Stomach (tissue), 4 donors: ENCODE data around the gene PRRT1B.

Experiments
- EP300 ChIP-seq: sonication (generic); formaldehyde crosslinking; IDR thresholded peaks from one replicate; pipeline ENCODE4 v1.6.1; 2017; ENCODE audit warnings: antibody characterized with exemption
- POLR2A ChIP-seq, 4 donors: fragments of 450-650 bp; IDR thresholded peaks; one replicate each; pipeline ENCODE4 v1.6.1; 2016; ENCODE audit warnings: antibody characterized with exemption in 4 of 4, control low read depth in 2 of 4, mild to moderate bottlenecking in 1 of 4, moderate library complexity in 1 of 4
- POLR2AphosphoS5 ChIP-seq, 3 donors: sonication (generic); formaldehyde crosslinking; IDR thresholded peaks; one replicate each; pipeline ENCODE4 v1.6.1; 2016; ENCODE audit warnings: antibody characterized with exemption in 3 of 3
- TF ChIP-seq, protein P1 (sequence below), 7 experiments: fragments of 450-650 bp in 4 of 7; fragments of 200-600 bp in 3 of 7; sonication (generic) in 3 of 7; IDR thresholded peaks; one replicate each; pipeline ENCODE4 v1.5.1; 2016 to 2019; ENCODE audit warnings: antibody characterized with exemption in 7 of 7, control low read depth in 2 of 7, mild to moderate bottlenecking in 1 of 7

DNA sequence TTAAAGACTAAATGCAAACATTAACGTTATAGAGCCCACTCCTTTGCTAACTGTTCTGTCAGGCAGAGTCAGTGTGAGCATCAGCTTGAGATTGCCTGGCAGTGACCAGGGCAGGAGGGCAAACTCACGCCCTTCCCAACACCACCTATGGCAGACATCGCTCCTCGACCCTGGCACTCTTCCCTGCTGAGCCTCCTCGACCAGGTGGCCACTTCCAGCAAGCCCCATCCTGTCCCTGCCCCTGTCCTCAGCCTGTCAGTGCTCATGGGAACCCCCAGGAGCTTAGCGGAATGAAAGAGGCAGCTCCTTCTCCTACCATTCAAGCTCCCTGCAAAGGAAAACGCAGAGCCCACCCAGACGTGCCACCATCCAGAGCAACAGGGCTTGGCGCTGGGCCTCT is 42.0 kb downstream of the PRRT1B start:
- TF ChIP-seq POLR2A (IDR thresholded peaks at IDR 0.05) = no peak
- TF ChIP-seq, protein P1, sequence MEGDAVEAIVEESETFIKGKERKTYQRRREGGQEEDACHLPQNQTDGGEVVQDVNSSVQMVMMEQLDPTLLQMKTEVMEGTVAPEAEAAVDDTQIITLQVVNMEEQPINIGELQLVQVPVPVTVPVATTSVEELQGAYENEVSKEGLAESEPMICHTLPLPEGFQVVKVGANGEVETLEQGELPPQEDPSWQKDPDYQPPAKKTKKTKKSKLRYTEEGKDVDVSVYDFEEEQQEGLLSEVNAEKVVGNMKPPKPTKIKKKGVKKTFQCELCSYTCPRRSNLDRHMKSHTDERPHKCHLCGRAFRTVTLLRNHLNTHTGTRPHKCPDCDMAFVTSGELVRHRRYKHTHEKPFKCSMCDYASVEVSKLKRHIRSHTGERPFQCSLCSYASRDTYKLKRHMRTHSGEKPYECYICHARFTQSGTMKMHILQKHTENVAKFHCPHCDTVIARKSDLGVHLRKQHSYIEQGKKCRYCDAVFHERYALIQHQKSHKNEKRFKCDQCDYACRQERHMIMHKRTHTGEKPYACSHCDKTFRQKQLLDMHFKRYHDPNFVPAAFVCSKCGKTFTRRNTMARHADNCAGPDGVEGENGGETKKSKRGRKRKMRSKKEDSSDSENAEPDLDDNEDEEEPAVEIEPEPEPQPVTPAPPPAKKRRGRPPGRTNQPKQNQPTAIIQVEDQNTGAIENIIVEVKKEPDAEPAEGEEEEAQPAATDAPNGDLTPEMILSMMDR (IDR thresholded peaks at IDR 0.05) = no peak
- no peak for TF ChIP-seq EP300
- no peak for TF ChIP-seq POLR2AphosphoS5 (IDR thresholded peaks at IDR 0.05)
